Measurements from ENCODE around the gene CYP4F22. TPM values are rescaled to one million over a fixed set of nuclear protein-coding genes. Genes with fewer than 3 reads are reported as not detected.

Gene CYP4F22
- total RNA-seq, 1 experiment from 2014 or later: not detected

- intact Hi-C loops (cut with micrococcal nuclease): no loop called here
- Mint-ChIP-seq H3K36me3 (ENCODE audit: insufficient read depth, unreplicated experiment) (peaks cover 6% of the 10 kb centered on the region), H3K9me3 (ENCODE audit: unreplicated experiment) (peaks cover 7% of the 10 kb centered on the region), H3K4me3 (ENCODE audit: unreplicated experiment) (no peak overlapping the region), H3K4me1 (ENCODE audit: insufficient read depth, unreplicated experiment) (no peaks in the 10 kb centered on the region), H3K27me3 (ENCODE audit: insufficient read depth, unreplicated experiment) (peaks cover 10% of the 10 kb centered on the region), H3K27ac (ENCODE audit: low read depth, unreplicated experiment) (no peak overlapping the region)
- DNase-seq (ENCODE audit: unreplicated experiment): no peak
- no TSS peak for BruUV-seq (replicated peaks)
- POLR2A ChIA-PET: no interaction called here
- CTCF ChIA-PET: no interaction called here
- no peak for TF ChIP-seq CTCF (IDR thresholded peaks at IDR 0.05; ENCODE audit: unreplicated experiment)
Observed at GRCh38 chr19:15498910-15499309, 9.4 kb upstream of the CYP4F22 start.

- peaks cover 7% of the 10 kb centered on the region for H3K9me3 Mint-ChIP-seq (ENCODE audit: unreplicated experiment)
- intact Hi-C loops (cut with micrococcal nuclease): no loop called here
- H3K4me1 Mint-ChIP-seq (ENCODE audit: insufficient read depth, unreplicated experiment): no peaks in the 10 kb centered on the region
- no TSS peak for BruUV-seq (replicated peaks)
- DNase-seq (ENCODE audit: unreplicated experiment): no peak
- TF ChIP-seq CTCF (IDR thresholded peaks at IDR 0.05; ENCODE audit: unreplicated experiment): no peak
- peaks cover 10% of the 10 kb centered on the region for H3K27me3 Mint-ChIP-seq (ENCODE audit: insufficient read depth, unreplicated experiment)
- no peak overlapping the region for H3K4me3 Mint-ChIP-seq (ENCODE audit: unreplicated experiment)
- no peaks in the 10 kb centered on the region for H3K36me3 Mint-ChIP-seq (ENCODE audit: insufficient read depth, unreplicated experiment)
- CTCF ChIA-PET: interaction anchor here (0.7 to 0.9 kb wide), 2 partner anchors 54 to 656 kb away, joined by 3 read pairs; no protein-coding TSS in a partner anchor
- H3K27ac Mint-ChIP-seq (ENCODE audit: low read depth, unreplicated experiment): no peak overlapping the region
- POLR2A ChIA-PET: no interaction called here
Observed at GRCh38 chr19:15501596-15501995, 6.7 kb upstream of the CYP4F22 start.

GRCh38 chr19:15502264-15502663, 6.1 kb upstream of the CYP4F22 start:
- H3K9me3 Mint-ChIP-seq (ENCODE audit: unreplicated experiment): peaks cover 7% of the 10 kb centered on the region
- no TSS peak for BruUV-seq (replicated peaks)

GRCh38 chr19:15506074-15506571, 2.2 kb upstream of the CYP4F22 start:
- Mint-ChIP-seq H3K27me3 (ENCODE audit: insufficient read depth, unreplicated experiment) (peaks cover 24% of the 10 kb centered on the region), H3K4me1 (ENCODE audit: insufficient read depth, unreplicated experiment) (no peaks in the 10 kb centered on the region)
- CTCF ChIA-PET: interaction anchor here (0.6 kb wide), 1 partner anchor 33 kb away, joined by 3 read pairs; no protein-coding TSS in a partner anchor

More at GRCh38 chr19:15502264-15502663, 6.1 kb upstream of the CYP4F22 start:
- peaks cover 10% of the 10 kb centered on the region for H3K27me3 Mint-ChIP-seq (ENCODE audit: insufficient read depth, unreplicated experiment)
- ChIA-PET POLR2A (no interaction called here), CTCF (interaction anchor here (0.9 kb wide), 1 partner anchor 53 kb away, joined by 3 read pairs; no protein-coding TSS in a partner anchor)
- TF ChIP-seq CTCF (IDR thresholded peaks at IDR 0.05; ENCODE audit: unreplicated experiment): no peak
- H3K4me1 Mint-ChIP-seq (ENCODE audit: insufficient read depth, unreplicated experiment): no peaks in the 10 kb centered on the region
- no peak for DNase-seq (ENCODE audit: unreplicated experiment)
- intact Hi-C loops (cut with micrococcal nuclease): no loop called here
- H3K27ac Mint-ChIP-seq (ENCODE audit: low read depth, unreplicated experiment): no peak overlapping the region
- no peaks in the 10 kb centered on the region for H3K36me3 Mint-ChIP-seq (ENCODE audit: insufficient read depth, unreplicated experiment)
- no peak overlapping the region for H3K4me3 Mint-ChIP-seq (ENCODE audit: unreplicated experiment)

More at GRCh38 chr19:15506074-15506571, 2.2 kb upstream of the CYP4F22 start:
- no TSS peak for BruUV-seq (replicated peaks)
- H3K27ac Mint-ChIP-seq (ENCODE audit: low read depth, unreplicated experiment): no peak overlapping the region
- peaks cover 7% of the 10 kb centered on the region for H3K9me3 Mint-ChIP-seq (ENCODE audit: unreplicated experiment)
- no peak overlapping the region for H3K4me3 Mint-ChIP-seq (ENCODE audit: unreplicated experiment)
- TF ChIP-seq CTCF (IDR thresholded peaks at IDR 0.05; ENCODE audit: unreplicated experiment): no peak
- H3K36me3 Mint-ChIP-seq (ENCODE audit: insufficient read depth, unreplicated experiment): no peaks in the 10 kb centered on the region
- POLR2A ChIA-PET: interaction anchor here (1.5 kb wide), 1 partner anchor 48 kb away, joined by 3 read pairs; no protein-coding TSS in a partner anchor
- intact Hi-C loops (cut with micrococcal nuclease): no loop called here
- DNase-seq (ENCODE audit: unreplicated experiment): no peak

Data from MCF 10A (cell line).